ENCODE data around the gene MED25.
A peak's percentile ranks its signal among the peaks of the same experiment; 100 is the strongest.

The MED25 gene

GRCh38 chr19:49799271-49799797, 18.8 kb upstream of the MED25 start:
- no peak for DNase-seq (ENCODE audit: low read depth)

- DNase-seq (ENCODE audit: low read depth): no peak
Measured at GRCh38 chr19:49799798-49800376, 18.2 kb upstream of the MED25 start.

GRCh38 chr19:49800771-49801170, 17.3 kb upstream of the MED25 start:
- DNase-seq (ENCODE audit: low read depth): no peak

GRCh38 chr19:49801401-49801888, 16.6 kb upstream of the MED25 start:
- DNase-seq (ENCODE audit: low read depth): no peak

- DNase-seq (ENCODE audit: low read depth): no peak
Measured at GRCh38 chr19:49801966-49802661, 16.0 kb upstream of the MED25 start.

- DNase-seq (ENCODE audit: low read depth): no peak
Measured at GRCh38 chr19:49802836-49803528, 15.1 kb upstream of the MED25 start.

GRCh38 chr19:49803529-49803856, 14.6 kb upstream of the MED25 start:
- no peak for DNase-seq (ENCODE audit: low read depth)

GRCh38 chr19:49805822-49806619, 12.1 kb upstream of the MED25 start:
- no peak for DNase-seq (ENCODE audit: low read depth)

GRCh38 chr19:49806620-49806959, 11.5 kb upstream of the MED25 start:
- DNase-seq (ENCODE audit: low read depth): no peak

- no peak for DNase-seq (ENCODE audit: low read depth)
Measured at GRCh38 chr19:49807058-49807903, 10.8 kb upstream of the MED25 start.

- DNase-seq (ENCODE audit: low read depth): no peak
Measured at GRCh38 chr19:49807904-49808675, 10.0 kb upstream of the MED25 start.

GRCh38 chr19:49808711-49809159, 9.4 kb upstream of the MED25 start:
- peak; percentile 82 for DNase-seq (ENCODE audit: low read depth)

- peak; percentile 13 for DNase-seq (ENCODE audit: low read depth)
Measured at GRCh38 chr19:49809160-49809940, 8.7 kb upstream of the MED25 start.

GRCh38 chr19:49809941-49810389, 8.1 kb upstream of the MED25 start:
- no peak for DNase-seq (ENCODE audit: low read depth)

GRCh38 chr19:49811328-49811727, 6.8 kb upstream of the MED25 start:
- DNase-seq (ENCODE audit: low read depth): no peak

- DNase-seq (ENCODE audit: low read depth): no peak
Measured at GRCh38 chr19:49812452-49812996, 5.6 kb upstream of the MED25 start.

- DNase-seq (ENCODE audit: low read depth): peak; percentile 79
Measured at GRCh38 chr19:49812997-49813861, 4.9 kb upstream of the MED25 start, which contains the start of gene FUZ. FUZ (minus strand) TSS chr19:49813292; CDS start chr19:49813106, 186 bp downstream.

GRCh38 chr19:49814010-49814409, 4.1 kb upstream of the MED25 start:
- no peak for DNase-seq (ENCODE audit: low read depth)
